Measurements from ENCODE around the gene SPN. TPM values are rescaled to one million over a fixed set of nuclear protein-coding genes. Genes with fewer than 3 reads are reported as not detected.
A peak's percentile ranks its signal among the peaks of the same experiment; 100 is the strongest.

The SPN gene
- total and polyA plus RNA-seq, 9 of the 15 experiments (the other 6 are each of a cell fraction or from before 2014, with no cell fraction given): 24.3 to 225 (median 79.4) TPM

DNA sequence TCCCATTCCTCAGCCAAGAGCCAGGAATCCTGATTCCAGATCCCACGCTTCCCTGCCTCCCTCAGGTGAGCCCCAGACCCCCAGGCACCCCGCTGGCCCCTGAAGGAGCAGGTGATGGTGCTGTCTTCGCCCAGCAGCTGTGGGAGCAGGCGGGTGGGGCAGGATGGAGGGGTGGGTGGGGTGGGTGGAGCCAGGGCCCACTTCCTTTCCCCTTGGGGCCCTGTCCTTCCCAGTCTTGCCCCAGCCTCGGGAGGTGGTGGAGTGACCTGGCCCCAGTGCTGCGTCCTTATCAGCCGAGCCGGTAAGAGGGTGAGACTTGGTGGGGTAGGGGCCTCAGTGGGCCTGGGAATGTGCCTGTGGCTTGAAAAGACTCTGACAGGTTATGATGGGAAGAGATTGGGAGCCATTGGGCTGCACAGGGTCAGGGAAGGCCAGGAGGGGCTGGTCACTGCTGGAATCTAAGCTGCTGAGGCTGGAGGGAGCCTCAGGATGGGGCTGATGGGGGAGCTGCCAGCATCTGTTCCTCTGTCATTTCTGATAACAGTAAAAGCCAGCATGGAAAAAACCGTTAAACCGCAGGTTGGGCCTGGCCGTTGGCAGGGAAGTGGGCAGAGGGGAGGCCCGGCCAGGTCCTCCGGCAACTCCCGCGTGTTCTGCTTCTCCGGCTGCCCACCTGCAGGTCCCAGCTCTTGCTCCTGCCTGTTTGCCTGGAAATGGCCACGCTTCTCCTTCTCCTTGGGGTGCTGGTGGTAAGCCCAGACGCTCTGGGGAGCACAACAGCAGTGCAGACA is at the start of gene SPN (continued):
- TF ChIP-seq, protein P1, sequence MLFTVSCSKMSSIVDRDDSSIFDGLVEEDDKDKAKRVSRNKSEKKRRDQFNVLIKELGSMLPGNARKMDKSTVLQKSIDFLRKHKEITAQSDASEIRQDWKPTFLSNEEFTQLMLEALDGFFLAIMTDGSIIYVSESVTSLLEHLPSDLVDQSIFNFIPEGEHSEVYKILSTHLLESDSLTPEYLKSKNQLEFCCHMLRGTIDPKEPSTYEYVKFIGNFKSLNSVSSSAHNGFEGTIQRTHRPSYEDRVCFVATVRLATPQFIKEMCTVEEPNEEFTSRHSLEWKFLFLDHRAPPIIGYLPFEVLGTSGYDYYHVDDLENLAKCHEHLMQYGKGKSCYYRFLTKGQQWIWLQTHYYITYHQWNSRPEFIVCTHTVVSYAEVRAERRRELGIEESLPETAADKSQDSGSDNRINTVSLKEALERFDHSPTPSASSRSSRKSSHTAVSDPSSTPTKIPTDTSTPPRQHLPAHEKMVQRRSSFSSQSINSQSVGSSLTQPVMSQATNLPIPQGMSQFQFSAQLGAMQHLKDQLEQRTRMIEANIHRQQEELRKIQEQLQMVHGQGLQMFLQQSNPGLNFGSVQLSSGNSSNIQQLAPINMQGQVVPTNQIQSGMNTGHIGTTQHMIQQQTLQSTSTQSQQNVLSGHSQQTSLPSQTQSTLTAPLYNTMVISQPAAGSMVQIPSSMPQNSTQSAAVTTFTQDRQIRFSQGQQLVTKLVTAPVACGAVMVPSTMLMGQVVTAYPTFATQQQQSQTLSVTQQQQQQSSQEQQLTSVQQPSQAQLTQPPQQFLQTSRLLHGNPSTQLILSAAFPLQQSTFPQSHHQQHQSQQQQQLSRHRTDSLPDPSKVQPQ (CRISPR knock-in tag; IDR thresholded peaks at IDR 0.05; ENCODE audit: borderline replicate concordance): no peak
- TF ChIP-seq POLR2AphosphoS2 (IDR thresholded peaks at IDR 0.05; ENCODE audit: low read length) (peak; percentile 77; the same call in 1 of the 2 replicates), CBX1 (IDR thresholded peaks at IDR 0.05; ENCODE audit: low read depth) (peak; percentile 79), ZNF76 (CRISPR knock-in tag; IDR thresholded peaks at IDR 0.05; ENCODE audit: borderline replicate concordance) (peak; percentile 5; the same call in 1 of the 2 replicates), ZBTB7A (IDR thresholded peaks at IDR 0.05; ENCODE audit: borderline replicate concordance, control insufficient read depth, low read depth, low read length) (peak; percentile 41; the same call in 1 of the 2 replicates), MAZ (CRISPR knock-in tag; conservative IDR thresholded peaks at IDR 0.05 in 1 of 2, IDR thresholded peaks at IDR 0.05 in 1 of 2) (peak; percentile 61 to 74; a peak in 3 of 4 replicates), NFRKB (IDR thresholded peaks at IDR 0.05; ENCODE audit: low read depth) (no peak; the same call in 1 of the 2 replicates), ETV1 (tag; conservative IDR thresholded peaks at IDR 0.05; ENCODE audit: low read depth) (peak; percentile 29; the same call in 1 of the 2 replicates), CBFB (CRISPR knock-in tag; IDR thresholded peaks at IDR 0.05) (peak; percentile 67), DPF2 (IDR thresholded peaks at IDR 0.05) (peak; percentile 87), NR4A1 (CRISPR knock-in tag; IDR thresholded peaks at IDR 0.05) (no peak; the same call in 1 of the 2 replicates), NR4A1 (tag; IDR thresholded peaks at IDR 0.05) (peak; percentile 55; the same call in 1 of the 2 replicates), ZNF184 (CRISPR knock-in tag; IDR thresholded peaks at IDR 0.05) (no peak), PML (IDR thresholded peaks at IDR 0.05; ENCODE audit: low read length) (peak; percentile 88), RCOR1 (IDR thresholded peaks at IDR 0.05; ENCODE audit: borderline replicate concordance in 1 of 2, low read depth in 2 of 2, low read length in 2 of 2) (peak; percentile 79 to 86; a peak in 3 of 4 replicates), GATAD2A (IDR thresholded peaks at IDR 0.05) (peak; percentile 68; the same call in 1 of the 2 replicates), DMBX1 (CRISPR knock-in tag; IDR thresholded peaks at IDR 0.05; ENCODE audit: borderline replicate concordance) (0 out of 2 replicates have a peak, but pooled peaks have one; percentile 58), NCOA1 (IDR thresholded peaks at IDR 0.05; ENCODE audit: low read depth) (peak; percentile 88)
- TF ChIP-seq, protein P2, sequence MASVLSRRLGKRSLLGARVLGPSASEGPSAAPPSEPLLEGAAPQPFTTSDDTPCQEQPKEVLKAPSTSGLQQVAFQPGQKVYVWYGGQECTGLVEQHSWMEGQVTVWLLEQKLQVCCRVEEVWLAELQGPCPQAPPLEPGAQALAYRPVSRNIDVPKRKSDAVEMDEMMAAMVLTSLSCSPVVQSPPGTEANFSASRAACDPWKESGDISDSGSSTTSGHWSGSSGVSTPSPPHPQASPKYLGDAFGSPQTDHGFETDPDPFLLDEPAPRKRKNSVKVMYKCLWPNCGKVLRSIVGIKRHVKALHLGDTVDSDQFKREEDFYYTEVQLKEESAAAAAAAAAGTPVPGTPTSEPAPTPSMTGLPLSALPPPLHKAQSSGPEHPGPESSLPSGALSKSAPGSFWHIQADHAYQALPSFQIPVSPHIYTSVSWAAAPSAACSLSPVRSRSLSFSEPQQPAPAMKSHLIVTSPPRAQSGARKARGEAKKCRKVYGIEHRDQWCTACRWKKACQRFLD (CRISPR knock-in tag; IDR thresholded peaks at IDR 0.05): peak; percentile 96
- TF ChIP-seq, protein P3, sequence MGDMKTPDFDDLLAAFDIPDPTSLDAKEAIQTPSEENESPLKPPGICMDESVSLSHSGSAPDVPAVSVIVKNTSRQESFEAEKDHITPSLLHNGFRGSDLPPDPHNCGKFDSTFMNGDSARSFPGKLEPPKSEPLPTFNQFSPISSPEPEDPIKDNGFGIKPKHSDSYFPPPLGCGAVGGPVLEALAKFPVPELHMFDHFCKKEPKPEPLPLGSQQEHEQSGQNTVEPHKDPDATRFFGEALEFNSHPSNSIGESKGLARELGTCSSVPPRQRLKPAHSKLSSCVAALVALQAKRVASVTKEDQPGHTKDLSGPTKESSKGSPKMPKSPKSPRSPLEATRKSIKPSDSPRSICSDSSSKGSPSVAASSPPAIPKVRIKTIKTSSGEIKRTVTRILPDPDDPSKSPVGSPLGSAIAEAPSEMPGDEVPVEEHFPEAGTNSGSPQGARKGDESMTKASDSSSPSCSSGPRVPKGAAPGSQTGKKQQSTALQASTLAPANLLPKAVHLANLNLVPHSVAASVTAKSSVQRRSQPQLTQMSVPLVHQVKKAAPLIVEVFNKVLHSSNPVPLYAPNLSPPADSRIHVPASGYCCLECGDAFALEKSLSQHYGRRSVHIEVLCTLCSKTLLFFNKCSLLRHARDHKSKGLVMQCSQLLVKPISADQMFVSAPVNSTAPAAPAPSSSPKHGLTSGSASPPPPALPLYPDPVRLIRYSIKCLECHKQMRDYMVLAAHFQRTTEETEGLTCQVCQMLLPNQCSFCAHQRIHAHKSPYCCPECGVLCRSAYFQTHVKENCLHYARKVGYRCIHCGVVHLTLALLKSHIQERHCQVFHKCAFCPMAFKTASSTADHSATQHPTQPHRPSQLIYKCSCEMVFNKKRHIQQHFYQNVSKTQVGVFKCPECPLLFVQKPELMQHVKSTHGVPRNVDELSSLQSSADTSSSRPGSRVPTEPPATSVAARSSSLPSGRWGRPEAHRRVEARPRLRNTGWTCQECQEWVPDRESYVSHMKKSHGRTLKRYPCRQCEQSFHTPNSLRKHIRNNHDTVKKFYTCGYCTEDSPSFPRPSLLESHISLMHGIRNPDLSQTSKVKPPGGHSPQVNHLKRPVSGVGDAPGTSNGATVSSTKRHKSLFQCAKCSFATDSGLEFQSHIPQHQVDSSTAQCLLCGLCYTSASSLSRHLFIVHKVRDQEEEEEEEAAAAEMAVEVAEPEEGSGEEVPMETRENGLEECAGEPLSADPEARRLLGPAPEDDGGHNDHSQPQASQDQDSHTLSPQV (IDR thresholded peaks at IDR 0.05): peak; percentile 68
